K562 (cell line): ENCODE results near the gene KRT72. TPM values are rescaled to one million over a fixed set of nuclear protein-coding genes. Genes with fewer than 3 reads are reported as not detected.

Experiments used
- ATAC-seq: fragments of 200-7000 bp; cut with Tn5 transposase; 3 replicates; pipeline ENCODE4 v1.9.1; 2020; ENCODE audit warnings: moderate library complexity
- BruUV-seq: library from RNA; stranded (reverse); fragments of 400-500 nt; replicated peaks from 2 replicates; lab custom pipeline; 2021; lab: Mats Ljungman, UMichigan
- CTCF ChIA-PET: fragments of 300-600 bp; formaldehyde crosslinking; extraction: SDS; loops from one replicate; lab custom pipeline; 2021; ENCODE audit warnings: low intra/inter-chr PET ratio; lab: Yijun Ruan, JAX
- POLR2A ChIA-PET: fragments of 300-600, 350-650 bp; sonication (Branson Sonifier 250); formaldehyde crosslinking; extraction: SDS; loops from one replicate; lab custom pipeline; 2021; ENCODE audit warnings: antibody characterized with exemption, inconsistent platforms; lab: Yijun Ruan, JAX
- DNase-seq, 4 experiments: peaks; one replicate each; pipeline versions ENCODE4 v3.0.0 to v3.0.0-alpha.2; 2011 to 2018; ENCODE audit warnings: low spot score in 3 of 4, mixed read lengths in 3 of 4; ENCODE audit errors: extremely low read depth in 1 of 4
- FAIRE-seq: peaks from 2 replicates; lab custom pipeline; 2011; peaks lifted over from hg19 to GRCh38; lab: Jason Lieb, UNC
- H2AFZ ChIP-seq: 2 replicates; pipeline ENCODE4 v1.6.0; 2011; ENCODE audit warnings: low read depth, low read length, control low read depth, inconsistent platforms
- H3K27ac ChIP-seq: fragments of 200-600 bp; 3 replicates; pipeline ENCODE4 v1.8.0; 2011; ENCODE audit warnings: low read depth, mild to moderate bottlenecking, control low read depth, inconsistent platforms, low read length, moderate library complexity, mixed read lengths; ENCODE audit errors: extremely low read depth
- H3K27me3 ChIP-seq, 2 experiments: fragments of 300-600 bp in 1 of 2; 2 replicates in 1 of 2; 3 replicates in 1 of 2; pipeline versions ENCODE4 v1.6.0 to v1.8.0; 2011; ENCODE audit warnings: inconsistent platforms in 2 of 2, low read length in 2 of 2, mild to moderate bottlenecking in 1 of 2, mixed read lengths in 1 of 2, moderate library complexity in 1 of 2; ENCODE audit not compliant: control insufficient read depth in 2 of 2, insufficient read depth in 2 of 2
- H3K36me3 ChIP-seq: fragments of 300-600 bp; 3 replicates; pipeline ENCODE4 v1.8.0; 2011; ENCODE audit warnings: mild to moderate bottlenecking, low read length, inconsistent platforms; ENCODE audit not compliant: control insufficient read depth, insufficient read depth
- H3K4me1 ChIP-seq, 2 experiments: fragments of 200-600 bp in 1 of 2; replicated peaks in 1 of 2; 2 replicates in 1 of 2; 3 replicates in 1 of 2; pipeline versions ENCODE4 v1.5.1 to v1.8.0; 2011; ENCODE audit warnings: inconsistent platforms in 2 of 2, low read length in 2 of 2, mild to moderate bottlenecking in 1 of 2, mixed read lengths in 1 of 2, moderate library complexity in 1 of 2; ENCODE audit not compliant: control insufficient read depth in 2 of 2, insufficient read depth in 2 of 2
- H3K4me2 ChIP-seq: 2 replicates; pipeline ENCODE4 v1.6.1; 2011; ENCODE audit warnings: low read length, control low read depth, inconsistent platforms, mixed read lengths; ENCODE audit not compliant: insufficient read depth
- H3K4me3 ChIP-seq: fragments of 200-600 bp; sonication (generic), shearing (Covaris generic); 2 replicates; pipeline ENCODE4 v1.5.1; 2016; ENCODE audit warnings: control low read depth, inconsistent platforms
- H3K79me2 ChIP-seq: fragments of 200-600 bp; 3 replicates; pipeline ENCODE4 v1.8.0; 2011; ENCODE audit warnings: low read length, inconsistent platforms; ENCODE audit not compliant: control insufficient read depth, insufficient read depth
- H3K9ac ChIP-seq, 2 experiments: 2 replicates each; pipeline versions ENCODE4 v1.6.0 to v1.6.1; 2011; ENCODE audit warnings: low read depth in 2 of 2, low read length in 2 of 2, control low read depth in 1 of 2, inconsistent platforms in 1 of 2, mild to moderate bottlenecking in 1 of 2, mixed read lengths in 1 of 2; ENCODE audit not compliant: insufficient read depth in 1 of 2
- H3K9me1 ChIP-seq: one replicate; pipeline ENCODE4 v1.6.0; 2011; ENCODE audit warnings: inconsistent platforms, mild to moderate bottlenecking, low read length, moderate library complexity; ENCODE audit not compliant: control insufficient read depth, insufficient read depth
- H3K9me3 ChIP-seq: replicated peaks from 2 replicates; pipeline ENCODE4 v1.5.1; 2011; ENCODE audit warnings: low read depth, low read length, inconsistent platforms; ENCODE audit not compliant: control insufficient read depth, insufficient read depth
- H4K20me1 ChIP-seq: replicated peaks from 2 replicates; pipeline ENCODE4 v1.6.1; 2011; ENCODE audit warnings: low read length, inconsistent platforms, mixed read lengths; ENCODE audit not compliant: control insufficient read depth, insufficient read depth
- ATF1 ChIP-seq, 2 experiments: fragments of 450-650 bp in 1 of 2; IDR thresholded peaks; 2 replicates each; pipeline ENCODE4 v1.6.1; 2016; ENCODE audit warnings: missing compliant biosample characterization in 1 of 2, missing genetic modification characterization in 1 of 2
- DMBX1 ChIP-seq: fragments of 250-450 bp; sonication (Bioruptor Pico); IDR thresholded peaks from 2 replicates; pipeline ENCODE4 v1.8.0; 2022; ENCODE audit warnings: inconsistent platforms, mild to moderate bottlenecking, moderate library complexity, borderline replicate concordance
- ESRRA ChIP-seq: fragments of 450-650 bp; IDR thresholded peaks from 2 replicates; pipeline ENCODE4 v1.6.1; 2014; ENCODE audit warnings: low read depth, mild to moderate bottlenecking, moderate library complexity, borderline replicate concordance
- EWSR1 ChIP-seq: fragments of 450-650 bp; IDR thresholded peaks from 2 replicates; pipeline ENCODE4 v1.6.1; 2018; ENCODE audit warnings: borderline replicate concordance, mild to moderate bottlenecking, low read depth, moderate library complexity; ENCODE audit not compliant: partially characterized antibody
- NONO ChIP-seq, 2 experiments: fragments of 200-400 bp in 1 of 2; fragments of 450-650 bp in 1 of 2; formaldehyde crosslinking in 1 of 2; IDR thresholded peaks; 2 replicates each; pipeline ENCODE4 v1.6.1; 2017; ENCODE audit warnings: low read depth in 2 of 2, mild to moderate bottlenecking in 2 of 2, moderate library complexity in 2 of 2, low read length in 1 of 2
- POLR2B ChIP-seq: fragments of 450-650 bp; IDR thresholded peaks from 2 replicates; pipeline ENCODE4 v1.6.1; 2018; ENCODE audit warnings: low read depth; ENCODE audit not compliant: partially characterized antibody
- RFX7 ChIP-seq: fragments of 250-450 bp; sonication (Bioruptor Pico); IDR thresholded peaks from 2 replicates; pipeline ENCODE4 v1.5.1; 2021; ENCODE audit warnings: mild to moderate bottlenecking
- SIN3B ChIP-seq: fragments of 450-650 bp; IDR thresholded peaks from 2 replicates; pipeline ENCODE4 v1.6.1; 2017; ENCODE audit warnings: low read depth, mild to moderate bottlenecking, moderate library complexity
- WGBS: fragments of 100-300 bp; shearing (Covaris generic); methylation state at CpG from one replicate; pipeline ENCODE4 v1.1.6; 2016; ENCODE audit warnings: low coverage, mixed read lengths; ENCODE audit not compliant: insufficient coverage; ENCODE audit errors: missing lambda C conversion rate; 5-methylcytosine and 5-hydroxymethylcytosine counted together
- in situ Hi-C: fragments of 300-500 bp; cut with MboI; formaldehyde crosslinking; loops from 4 replicates; pipeline ENCODE4 v1.15.0; 2018; ENCODE audit warnings: inconsistent platforms, mixed read lengths
- intact Hi-C: fragments of 100-400 bp; cut with micrococcal nuclease; formaldehyde crosslinking; loops from 2 replicates; pipeline ENCODE4 v1.14.2; 2022
- polyA plus RNA-seq, 8 experiments: library from polyadenylated mRNA; depleted of rRNA in 4 of 8; stranded (reverse) in 5 of 8; unstranded in 3 of 8; fragments of >200 nt; fragmentation: Nextera tagmentation in 2 of 8; fragmentation: Illumina TruSeq in 1 of 8; extraction: Ambion mirVana in 2 of 8; extraction: Trizol in 1 of 8; gene quantifications; 2 replicates each; pipeline versions ENCODE4 v1.2.1 to v1.2.3, GENCODE V29; 2011 to 2014; ENCODE audit warnings: inconsistent platforms in 1 of 8, missing spikeins in 1 of 8
- total RNA-seq, 7 experiments: library from RNA; depleted of rRNA in 6 of 7; stranded (reverse); fragments of >200 nt in 6 of 7; fragmentation: Illumina TruSeq in 2 of 7; extraction: Trizol in 2 of 7; gene quantifications; 2 replicates each; pipeline versions ENCODE4 v1.2.1 to v1.2.3, GENCODE V29; 2011 to 2021; ENCODE audit warnings: low replicate concordance in 1 of 7
- TF ChIP-seq, protein P1 (sequence below), 2 experiments: IDR thresholded peaks in 1 of 2; conservative IDR thresholded peaks in 1 of 2; 2 replicates each; pipeline ENCODE4 v1.6.1; 2016; ENCODE audit warnings: low read depth in 2 of 2, mild to moderate bottlenecking in 1 of 2, missing compliant biosample characterization in 1 of 2, missing genetic modification characterization in 1 of 2, moderate library complexity in 1 of 2
- TF ChIP-seq, protein P2 (sequence below): fragments of 450-650 bp; formaldehyde crosslinking; IDR thresholded peaks from 2 replicates; pipeline ENCODE4 v1.4.0; 2020; ENCODE audit warnings: mild to moderate bottlenecking, moderate library complexity
- TF ChIP-seq, protein P3 (sequence below): sonication (generic); formaldehyde crosslinking; IDR thresholded peaks from 2 replicates; pipeline ENCODE4 v1.8.0; 2022; ENCODE audit warnings: mild to moderate bottlenecking, low read depth, missing genetic modification reagents
- TF ChIP-seq, protein P4 (sequence below), 2 experiments: IDR thresholded peaks; 2 replicates each; pipeline ENCODE4 v1.6.1; 2011; ENCODE audit warnings: borderline replicate concordance in 1 of 2, control low read depth in 1 of 2, low read depth in 1 of 2, low read length in 1 of 2, mild to moderate bottlenecking in 1 of 2, mixed read lengths in 1 of 2, moderate library complexity in 1 of 2; ENCODE audit not compliant: insufficient read depth in 1 of 2, insufficient read length in 1 of 2, poor library complexity in 1 of 2, severe bottlenecking in 1 of 2; ENCODE audit errors: extremely low read depth in 1 of 2

The KRT72 gene
- total and polyA plus RNA-seq, 9 of the 15 experiments (the other 6 are each of a cell fraction or from before 2014, with no cell fraction given) = not detected

DNA sequence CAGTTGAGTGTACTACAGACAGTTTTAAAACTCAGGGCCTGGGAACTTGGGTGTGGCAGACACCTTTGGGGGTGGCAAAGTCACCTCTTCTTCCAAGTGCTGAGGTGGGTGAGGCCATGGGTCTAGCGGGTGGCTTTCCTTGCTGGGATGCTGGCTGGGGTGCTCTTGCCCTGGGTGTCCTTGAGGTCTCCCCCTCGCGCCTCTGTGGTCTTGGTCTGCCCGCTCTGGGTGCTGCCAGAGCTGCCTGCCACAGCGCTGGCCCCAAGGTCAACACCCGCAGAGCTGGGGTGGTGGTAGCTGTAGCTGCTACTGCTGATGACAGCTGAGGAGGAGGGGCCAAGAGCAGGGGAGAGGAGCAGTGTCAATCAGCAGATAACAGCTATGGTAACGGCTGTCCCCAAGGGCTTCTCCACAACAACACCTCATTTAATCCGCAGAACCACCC, 34.4 kb downstream of the KRT72 start (continued):
- TF ChIP-seq, protein P1, sequence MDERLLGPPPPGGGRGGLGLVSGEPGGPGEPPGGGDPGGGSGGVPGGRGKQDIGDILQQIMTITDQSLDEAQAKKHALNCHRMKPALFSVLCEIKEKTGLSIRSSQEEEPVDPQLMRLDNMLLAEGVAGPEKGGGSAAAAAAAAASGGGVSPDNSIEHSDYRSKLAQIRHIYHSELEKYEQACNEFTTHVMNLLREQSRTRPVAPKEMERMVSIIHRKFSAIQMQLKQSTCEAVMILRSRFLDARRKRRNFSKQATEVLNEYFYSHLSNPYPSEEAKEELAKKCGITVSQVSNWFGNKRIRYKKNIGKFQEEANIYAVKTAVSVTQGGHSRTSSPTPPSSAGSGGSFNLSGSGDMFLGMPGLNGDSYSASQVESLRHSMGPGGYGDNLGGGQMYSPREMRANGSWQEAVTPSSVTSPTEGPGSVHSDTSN (CRISPR knock-in tag; IDR thresholded peaks at IDR 0.05; ENCODE audit: low read depth) = peak; percentile 67
- TF ChIP-seq, protein P1 (tag; conservative IDR thresholded peaks at IDR 0.05; ENCODE audit: low read depth) = peak; percentile 93
- TF ChIP-seq POLR2B (no peak), DMBX1 (no peak)
- TF ChIP-seq, protein P2, sequence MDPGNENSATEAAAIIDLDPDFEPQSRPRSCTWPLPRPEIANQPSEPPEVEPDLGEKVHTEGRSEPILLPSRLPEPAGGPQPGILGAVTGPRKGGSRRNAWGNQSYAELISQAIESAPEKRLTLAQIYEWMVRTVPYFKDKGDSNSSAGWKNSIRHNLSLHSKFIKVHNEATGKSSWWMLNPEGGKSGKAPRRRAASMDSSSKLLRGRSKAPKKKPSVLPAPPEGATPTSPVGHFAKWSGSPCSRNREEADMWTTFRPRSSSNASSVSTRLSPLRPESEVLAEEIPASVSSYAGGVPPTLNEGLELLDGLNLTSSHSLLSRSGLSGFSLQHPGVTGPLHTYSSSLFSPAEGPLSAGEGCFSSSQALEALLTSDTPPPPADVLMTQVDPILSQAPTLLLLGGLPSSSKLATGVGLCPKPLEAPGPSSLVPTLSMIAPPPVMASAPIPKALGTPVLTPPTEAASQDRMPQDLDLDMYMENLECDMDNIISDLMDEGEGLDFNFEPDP (CRISPR knock-in tag) = no peak

DNA sequence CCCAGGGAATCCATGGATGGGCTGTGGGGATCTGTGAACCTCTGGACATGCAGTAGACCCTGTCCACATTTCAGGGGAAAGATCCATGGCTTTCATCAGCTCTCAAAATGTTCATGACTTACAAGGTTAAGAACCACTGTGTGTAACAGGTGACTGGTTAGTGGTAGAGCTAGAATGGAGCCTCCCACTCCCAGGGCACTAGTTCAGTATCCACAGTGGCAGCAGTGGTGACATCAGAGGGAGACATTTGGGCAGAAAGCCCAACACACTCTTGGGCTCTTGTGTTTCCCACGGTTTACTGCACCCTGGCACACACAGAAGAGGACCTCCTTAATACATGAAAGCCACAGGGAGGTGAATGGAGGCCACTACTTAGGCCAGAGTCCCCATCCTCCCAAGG, 36.7 kb downstream of the KRT72 start:
- no peak overlapping the region for H3K4me3 ChIP-seq
- intact Hi-C loops (no loop called here), in situ Hi-C loops (no loop called here)
- DNase-seq (no peak), ATAC-seq (no peak)
- H3K9me1 ChIP-seq = peaks cover 3% of the 10 kb centered on the region
- peaks cover 10 to 44% of the 10 kb centered on the region in 2 experiments; a peak in 4 of 5 replicates for H3K27me3 ChIP-seq
- H3K27ac ChIP-seq = no peak overlapping the region
- BruUV-seq = no TSS peak
- CTCF ChIA-PET = no interaction called here
- H3K4me2 ChIP-seq = no peak overlapping the region
- no peak overlapping the region for H3K9ac ChIP-seq
- TF ChIP-seq ATF1 (CRISPR knock-in tag; IDR thresholded peaks at IDR 0.05) = no peak
- no peak for TF ChIP-seq ATF1 (tag; IDR thresholded peaks at IDR 0.05)
- TF ChIP-seq, protein P3, sequence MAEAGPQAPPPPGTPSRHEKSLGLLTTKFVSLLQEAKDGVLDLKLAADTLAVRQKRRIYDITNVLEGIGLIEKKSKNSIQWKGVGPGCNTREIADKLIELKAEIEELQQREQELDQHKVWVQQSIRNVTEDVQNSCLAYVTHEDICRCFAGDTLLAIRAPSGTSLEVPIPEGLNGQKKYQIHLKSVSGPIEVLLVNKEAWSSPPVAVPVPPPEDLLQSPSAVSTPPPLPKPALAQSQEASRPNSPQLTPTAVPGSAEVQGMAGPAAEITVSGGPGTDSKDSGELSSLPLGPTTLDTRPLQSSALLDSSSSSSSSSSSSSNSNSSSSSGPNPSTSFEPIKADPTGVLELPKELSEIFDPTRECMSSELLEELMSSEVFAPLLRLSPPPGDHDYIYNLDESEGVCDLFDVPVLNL (CRISPR knock-in tag) = no peak
- TF ChIP-seq NONO (IDR thresholded peaks at IDR 0.05; ENCODE audit: low read depth in 2 of 2, low read length in 1 of 2) = no peak
- no peak for TF ChIP-seq SIN3B
- TF ChIP-seq ESRRA = no peak
- TF ChIP-seq, protein P4, sequence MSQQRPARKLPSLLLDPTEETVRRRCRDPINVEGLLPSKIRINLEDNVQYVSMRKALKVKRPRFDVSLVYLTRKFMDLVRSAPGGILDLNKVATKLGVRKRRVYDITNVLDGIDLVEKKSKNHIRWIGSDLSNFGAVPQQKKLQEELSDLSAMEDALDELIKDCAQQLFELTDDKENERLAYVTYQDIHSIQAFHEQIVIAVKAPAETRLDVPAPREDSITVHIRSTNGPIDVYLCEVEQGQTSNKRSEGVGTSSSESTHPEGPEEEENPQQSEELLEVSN (IDR thresholded peaks at IDR 0.05; ENCODE audit: borderline replicate concordance in 1 of 2, extremely low read depth in 1 of 2, insufficient read depth in 1 of 2, insufficient read length in 1 of 2, low read depth in 1 of 2, low read length in 1 of 2, poor library complexity in 1 of 2, severe bottlenecking in 1 of 2) = no peak
- TF ChIP-seq EWSR1 = no peak
- no peak for TF ChIP-seq RFX7
- TF ChIP-seq, all 486 proteins: peak for 0
- Histone ChIP-seq H4K20me1 (peaks cover 8% of the 10 kb centered on the region; the same call in 1 of the 2 replicates), H3K9me3 (no peaks in the 10 kb centered on the region), H2AFZ (no peak overlapping the region), H3K79me2 (no peaks in the 10 kb centered on the region), H3K4me1 (peaks cover 0 to 4% of the 10 kb centered on the region in 2 experiments; a peak in 2 of 5 replicates), H3K36me3 (no peaks in the 10 kb centered on the region)
- POLR2A ChIA-PET = no interaction called here
- 5% methylated on average over 1 of the region's 1 CpG for WGBS
- FAIRE-seq = no peak
